Prostate gland (tissue), 2 donors: ENCODE results near the gene CPT2. TPM values are rescaled to one million over a fixed set of nuclear protein-coding genes. Genes with fewer than 3 reads are reported as not detected.
"Not testable (repeated sequence)": the region's sequence is repeated elsewhere in the genome, so short reads cannot be mapped to it uniquely, and the experiment has no call there.

Experiments
- DNase-seq: peaks from one replicate; pipeline ENCODE4 v3.0.0-alpha.2; 2019; ENCODE audit warnings: low spot score
- H3K27ac ChIP-seq, 2 donors: fragments of 200-600 bp; sonication (generic); 2 replicates each; pipeline ENCODE4 v1.5.1; 2017 to 2019
- H3K27me3 ChIP-seq: fragments of 200-600 bp; sonication (generic); replicated peaks from 2 replicates; pipeline ENCODE4 v1.5.1; 2019; ENCODE audit not compliant: insufficient read depth
- H3K36me3 ChIP-seq, 2 donors: fragments of 200-600 bp; sonication (generic); 1 replicate in 1 of 2; 2 replicates in 1 of 2; pipeline versions ENCODE4 v1.5.1 to v1.8.1; 2017 to 2019
- H3K4me1 ChIP-seq: fragments of 200-600 bp; sonication (generic); replicated peaks from 2 replicates; pipeline ENCODE4 v1.5.1; 2019
- H3K4me3 ChIP-seq, 2 donors: fragments of 200-600 bp; sonication (generic); 2 replicates each; pipeline ENCODE4 v1.5.1; 2017 to 2019
- H3K9me3 ChIP-seq: fragments of 200-600 bp; sonication (generic); 2 replicates; pipeline ENCODE4 v1.5.1; 2017
- POLR2A ChIP-seq: fragments of 450-650 bp; IDR thresholded peaks from one replicate; pipeline ENCODE4 v1.6.1; 2016; ENCODE audit warnings: antibody characterized with exemption, mild to moderate bottlenecking
- POLR2AphosphoS5 ChIP-seq: sonication (generic); formaldehyde crosslinking; IDR thresholded peaks from one replicate; pipeline ENCODE4 v1.6.1; 2017; ENCODE audit warnings: antibody characterized with exemption
- WGBS: methylation state at CpG from one replicate; pipeline ENCODE4 v1.1.5; 2018; 5-methylcytosine and 5-hydroxymethylcytosine counted together
- intact Hi-C: fragments of 100-400 bp; cut with DNase I; formaldehyde crosslinking; loops from one replicate; pipeline ENCODE4 v1.14.2; 2022
- total RNA-seq, 2 donors: library from RNA; depleted of rRNA; stranded (reverse); fragments of >200 nt; gene quantifications; one replicate each; pipeline ENCODE4 v1.1.0, GENCODE V29; 2016
- TF ChIP-seq, protein P1 (sequence below), 4 experiments: fragments of 200-600 bp in 2 of 4; fragments of 450-650 bp in 2 of 4; sonication (generic) in 2 of 4; IDR thresholded peaks; 1 replicate in 3 of 4; 2 replicates in 1 of 4; pipeline ENCODE4 v1.5.1; 2016 to 2019; ENCODE audit warnings: antibody characterized with exemption in 4 of 4, mild to moderate bottlenecking in 2 of 4, moderate library complexity in 2 of 4

Gene CPT2
- total RNA-seq, 2 donors from 2014 or later: 30.6 to 48.1 TPM

DNA sequence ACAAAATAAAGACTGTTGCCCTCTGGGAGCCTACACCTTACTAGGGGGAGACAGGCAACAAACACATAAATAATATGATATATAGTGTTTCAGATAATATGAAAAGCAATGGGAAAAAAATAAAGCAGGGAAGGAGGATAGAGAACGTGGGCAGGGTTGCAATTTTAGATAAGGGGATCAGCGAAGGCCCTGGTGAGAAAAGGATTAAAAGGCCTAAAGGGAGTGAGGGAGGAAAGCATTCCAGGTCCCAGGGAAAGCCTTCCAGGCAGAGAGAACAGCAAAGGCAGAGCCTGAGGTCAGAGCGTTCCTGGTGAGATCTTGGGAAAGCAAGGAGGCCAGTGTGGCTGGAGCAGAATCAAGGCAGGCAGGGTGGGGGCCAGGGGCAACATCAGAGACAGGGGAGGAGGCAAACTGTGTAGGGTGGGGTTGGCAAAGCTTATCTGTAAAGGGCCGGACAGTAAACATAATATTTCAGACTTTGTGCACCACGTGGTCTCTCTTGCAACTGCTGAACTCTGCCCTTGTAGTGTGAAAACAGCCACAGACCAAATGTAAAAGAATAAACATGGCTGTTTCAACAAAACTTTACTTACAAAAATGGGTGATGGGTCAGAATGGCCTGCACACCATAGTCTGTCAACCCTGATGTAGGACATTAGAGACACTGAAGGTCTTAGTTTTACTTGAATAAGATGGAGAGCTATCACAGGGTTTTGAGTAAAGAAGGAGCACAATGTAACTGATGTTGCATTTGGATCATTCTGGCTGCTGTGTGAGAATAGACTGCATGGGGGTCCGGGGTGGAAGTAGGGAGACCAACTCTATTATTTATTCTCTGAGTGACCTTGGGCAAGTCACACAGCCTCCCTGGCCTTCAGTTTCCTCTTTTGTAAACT, 13.3 kb upstream of the CPT2 start:
- intact Hi-C loops: loop anchor here (5.0 kb wide), 1 partner anchor 261 kb away; the partner anchor contains the start of gene ECHDC2
- Histone ChIP-seq H3K27me3 (no peaks in the 10 kb centered on the region), H3K9me3 (no peaks in the 10 kb centered on the region), H3K36me3 (no peaks in the 10 kb centered on the region), H3K27ac (no peak overlapping the region), H3K4me1 (no peaks in the 10 kb centered on the region), H3K4me3 (no peak overlapping the region)
- 67% methylated on average over 6 of the region's 6 CpGs for WGBS
- DNase-seq: no peak
- no peak for TF ChIP-seq POLR2AphosphoS5
- TF ChIP-seq POLR2A: no peak
- TF ChIP-seq, protein P1, sequence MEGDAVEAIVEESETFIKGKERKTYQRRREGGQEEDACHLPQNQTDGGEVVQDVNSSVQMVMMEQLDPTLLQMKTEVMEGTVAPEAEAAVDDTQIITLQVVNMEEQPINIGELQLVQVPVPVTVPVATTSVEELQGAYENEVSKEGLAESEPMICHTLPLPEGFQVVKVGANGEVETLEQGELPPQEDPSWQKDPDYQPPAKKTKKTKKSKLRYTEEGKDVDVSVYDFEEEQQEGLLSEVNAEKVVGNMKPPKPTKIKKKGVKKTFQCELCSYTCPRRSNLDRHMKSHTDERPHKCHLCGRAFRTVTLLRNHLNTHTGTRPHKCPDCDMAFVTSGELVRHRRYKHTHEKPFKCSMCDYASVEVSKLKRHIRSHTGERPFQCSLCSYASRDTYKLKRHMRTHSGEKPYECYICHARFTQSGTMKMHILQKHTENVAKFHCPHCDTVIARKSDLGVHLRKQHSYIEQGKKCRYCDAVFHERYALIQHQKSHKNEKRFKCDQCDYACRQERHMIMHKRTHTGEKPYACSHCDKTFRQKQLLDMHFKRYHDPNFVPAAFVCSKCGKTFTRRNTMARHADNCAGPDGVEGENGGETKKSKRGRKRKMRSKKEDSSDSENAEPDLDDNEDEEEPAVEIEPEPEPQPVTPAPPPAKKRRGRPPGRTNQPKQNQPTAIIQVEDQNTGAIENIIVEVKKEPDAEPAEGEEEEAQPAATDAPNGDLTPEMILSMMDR (IDR thresholded peaks at IDR 0.05): no peak

DNA sequence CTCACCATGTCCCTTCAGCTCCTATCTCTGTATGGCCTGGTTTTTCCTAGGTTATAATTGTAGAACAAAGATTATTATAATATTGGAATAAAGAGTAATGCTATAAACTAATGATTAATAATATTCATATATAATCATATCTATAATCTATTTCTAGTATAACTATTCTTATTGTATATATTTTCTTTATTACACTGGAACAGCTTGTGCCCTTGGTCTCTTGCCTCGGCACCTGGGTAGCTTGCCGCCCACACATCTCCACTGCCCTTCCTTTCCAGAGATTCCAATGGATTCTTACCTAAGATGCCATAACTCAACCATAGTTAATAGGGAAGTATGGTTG, 10.7 kb upstream of the CPT2 start:
- H3K4me3 ChIP-seq, H3K9me3 ChIP-seq, H3K27me3 ChIP-seq, H3K36me3 ChIP-seq, H3K4me1 ChIP-seq, H3K27ac ChIP-seq, intact Hi-C loops, DNase-seq: not testable (repeated sequence)
- TF ChIP-seq, protein P1 (IDR thresholded peaks at IDR 0.05): peak in 1 of 4 experiments; percentile 4
- 69% methylated on average over 2 of the region's 2 CpGs for WGBS

DNA sequence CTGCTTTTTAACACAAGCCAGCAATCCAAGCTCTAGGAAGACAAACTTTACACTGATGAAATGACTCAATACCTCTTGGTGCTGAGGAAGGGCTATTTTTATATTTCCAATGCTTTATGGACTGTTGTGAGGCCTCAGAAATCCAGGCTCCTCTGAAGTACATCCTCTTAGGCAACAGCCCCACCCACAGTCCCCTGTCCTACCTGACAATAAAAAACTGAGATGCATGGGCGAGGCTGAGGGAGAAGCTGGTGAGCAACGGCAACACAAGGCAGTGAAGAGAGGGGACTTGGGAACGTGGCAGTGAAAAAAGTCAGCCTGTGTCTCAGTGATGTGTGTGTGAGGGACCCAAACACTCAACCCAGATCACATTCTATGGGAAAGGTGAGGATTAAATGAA, 10.1 kb upstream of the CPT2 start:
- no peak for TF ChIP-seq POLR2A
- TF ChIP-seq, protein P1 (IDR thresholded peaks at IDR 0.05): no peak
- no peak for TF ChIP-seq POLR2AphosphoS5
- intact Hi-C loops: no loop called here
- no peak overlapping the region for H3K4me3 ChIP-seq
- H3K4me1 ChIP-seq: no peaks in the 10 kb centered on the region
- WGBS: 57% methylated on average over 3 of the region's 3 CpGs
- H3K9me3 ChIP-seq: no peaks in the 10 kb centered on the region
- H3K36me3 ChIP-seq: no peaks in the 10 kb centered on the region
- no peaks in the 10 kb centered on the region for H3K27me3 ChIP-seq
- DNase-seq: no peak
- no peak overlapping the region for H3K27ac ChIP-seq

DNA sequence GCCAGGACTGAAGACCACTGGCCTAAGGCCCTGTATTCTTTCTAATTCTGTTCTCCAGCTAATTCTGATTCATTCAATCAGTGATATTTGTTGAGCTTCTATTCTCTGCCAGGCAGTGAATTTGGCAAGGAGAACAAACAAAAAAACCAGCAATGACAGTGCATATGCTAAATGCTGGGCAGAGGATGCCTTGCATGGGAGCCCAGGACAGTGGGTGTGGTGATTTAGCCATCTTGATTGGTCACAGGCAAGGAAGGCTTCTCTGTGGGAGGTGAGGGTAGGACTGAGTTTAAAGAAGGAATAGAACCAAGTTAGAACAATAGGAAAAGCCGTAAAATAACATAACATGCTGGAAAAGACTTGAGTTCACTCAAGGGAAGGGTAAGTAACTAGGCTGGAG, 9.2 kb upstream of the CPT2 start:
- DNase-seq: no peak
- no peak for TF ChIP-seq POLR2A
- TF ChIP-seq, protein P1 (IDR thresholded peaks at IDR 0.05): no peak
- no peak for TF ChIP-seq POLR2AphosphoS5
- Histone ChIP-seq H3K36me3 (no peaks in the 10 kb centered on the region), H3K4me1 (no peaks in the 10 kb centered on the region), H3K27ac (no peak overlapping the region), H3K4me3 (no peak overlapping the region), H3K27me3 (no peaks in the 10 kb centered on the region), H3K9me3 (no peaks in the 10 kb centered on the region)
- WGBS: 79% methylated on average over 1 of the region's 1 CpG
- intact Hi-C loops: no loop called here

DNA sequence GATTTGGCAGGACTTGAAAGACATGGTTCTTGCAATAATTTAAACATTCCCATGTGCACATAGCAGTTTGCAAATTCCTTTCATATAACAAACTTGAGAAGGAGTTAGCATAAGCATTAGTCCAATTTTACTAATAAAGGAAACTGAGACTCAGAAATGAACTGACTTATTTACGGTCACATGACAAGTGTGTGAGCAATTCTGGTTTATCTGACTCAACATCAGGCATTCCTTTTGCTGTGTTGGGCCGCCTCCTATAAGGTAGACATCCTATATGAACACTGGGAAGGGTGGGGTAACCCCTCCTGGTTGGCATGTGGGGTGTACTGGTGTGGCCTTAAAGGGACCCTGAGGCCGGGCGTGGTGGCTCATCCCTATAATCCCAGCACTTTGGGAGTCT, 8.5 kb upstream of the CPT2 start:
- no peak overlapping the region for H3K27ac ChIP-seq
- H3K4me3 ChIP-seq: no peak overlapping the region
- DNase-seq: no peak
- 84% methylated on average over 4 of the region's 4 CpGs for WGBS
- H3K27me3 ChIP-seq: no peaks in the 10 kb centered on the region
- H3K4me1 ChIP-seq: no peaks in the 10 kb centered on the region
- no peaks in the 10 kb centered on the region for H3K9me3 ChIP-seq
- intact Hi-C loops: no loop called here
- H3K36me3 ChIP-seq: no peaks in the 10 kb centered on the region
- TF ChIP-seq, protein P1 (IDR thresholded peaks at IDR 0.05): no peak
- TF ChIP-seq POLR2AphosphoS5 (no peak), POLR2A (no peak)
